ENCODE measurements around the gene MAOA. TPM values are rescaled to one million over a fixed set of nuclear protein-coding genes. Genes with fewer than 3 reads are reported as not detected.

MAOA gene
- total RNA-seq, 4 donors from 2014 or later = 155 to 184 (median 166) TPM

- intact Hi-C loops (cut with DNase I; ENCODE audit: low total_unique reads) = no loop called here
- 54 to 57% methylated on average over 3 of the region's 3 CpGs for WGBS, 2 donors
- TF ChIP-seq POLR2A (IDR thresholded peaks at IDR 0.05) = no peak
- no peak for TF ChIP-seq CTCF (IDR thresholded peaks at IDR 0.05)
- no peak overlapping the region for H3K4me3 ChIP-seq (ENCODE audit: low read depth, poor library complexity, severe bottlenecking)
- no peak for DNase-seq (ENCODE audit: low spot score in 2 of 2)
Measured at GRCh38 chrX:43679058-43679457, 23.0 kb downstream of the MAOA start.

- no peak for TF ChIP-seq POLR2A (IDR thresholded peaks at IDR 0.05)
- TF ChIP-seq CTCF (IDR thresholded peaks at IDR 0.05) = no peak
- DNase-seq (ENCODE audit: low spot score in 2 of 2) = no peak
- intact Hi-C loops (cut with DNase I; ENCODE audit: low total_unique reads) = no loop called here
Measured at GRCh38 chrX:43679778-43680177, 23.7 kb downstream of the MAOA start.

GRCh38 chrX:43682726-43683125, 26.6 kb downstream of the MAOA start:
- DNase-seq (ENCODE audit: low spot score in 2 of 2) = no peak
- H3K4me3 ChIP-seq (ENCODE audit: low read depth, poor library complexity, severe bottlenecking) = no peak overlapping the region
- intact Hi-C loops (cut with DNase I; ENCODE audit: low total_unique reads) = no loop called here
- TF ChIP-seq POLR2A (IDR thresholded peaks at IDR 0.05) (no peak), CTCF (IDR thresholded peaks at IDR 0.05) (no peak)

More at GRCh38 chrX:43679778-43680177, 23.7 kb downstream of the MAOA start:
- no peak overlapping the region for H3K4me3 ChIP-seq (ENCODE audit: low read depth, poor library complexity, severe bottlenecking)
- 34 to 58% methylated on average over 2 of the region's 2 CpGs for WGBS, 2 donors

GRCh38 chrX:43685221-43685620, 29.1 kb downstream of the MAOA start:
- TF ChIP-seq CTCF (IDR thresholded peaks at IDR 0.05) = no peak
- TF ChIP-seq POLR2A (IDR thresholded peaks at IDR 0.05) = no peak
- DNase-seq (ENCODE audit: low spot score in 2 of 2) = no peak
- no peak overlapping the region for H3K4me3 ChIP-seq (ENCODE audit: low read depth, poor library complexity, severe bottlenecking)
- intact Hi-C loops (cut with DNase I; ENCODE audit: low total_unique reads) = no loop called here
- WGBS, 2 donors = 94 to 100% methylated on average over 2 of the region's 2 CpGs

GRCh38 chrX:43688586-43688985, 32.5 kb downstream of the MAOA start:
- DNase-seq (ENCODE audit: low spot score in 2 of 2) = no peak
- TF ChIP-seq CTCF (IDR thresholded peaks at IDR 0.05) (no peak), POLR2A (IDR thresholded peaks at IDR 0.05) (no peak)
- 78 to 100% methylated on average over 1 of the region's 1 CpG for WGBS, 2 donors
- intact Hi-C loops (cut with DNase I; ENCODE audit: low total_unique reads) = no loop called here
- H3K4me3 ChIP-seq (ENCODE audit: low read depth, poor library complexity, severe bottlenecking) = no peak overlapping the region

- intact Hi-C loops (cut with DNase I; ENCODE audit: low total_unique reads) = no loop called here
- no peak for DNase-seq (ENCODE audit: low spot score in 2 of 2)
- 65 to 71% methylated on average over 2 to 3 of the region's 3 CpGs for WGBS, 2 donors
Measured at GRCh38 chrX:43693602-43694406, 37.7 kb downstream of the MAOA start.

More at GRCh38 chrX:43693602-43694406, 37.7 kb downstream of the MAOA start:
- H3K4me3 ChIP-seq (ENCODE audit: low read depth, poor library complexity, severe bottlenecking) = no peak overlapping the region
- TF ChIP-seq POLR2A (IDR thresholded peaks at IDR 0.05) (no peak), CTCF (IDR thresholded peaks at IDR 0.05) (no peak)

Data from lower leg skin (tissue), 4 donors.